IMR-90 (cell line): ENCODE measurements around the gene PRKAR1B. TPM values are rescaled to one million over a fixed set of nuclear protein-coding genes. Genes with fewer than 3 reads are reported as not detected.
A peak's percentile ranks its signal among the peaks of the same experiment; 100 is the strongest.

Experiments
- ATAC-seq: fragments of 200-7000 bp; cut with Tn5 transposase; 2 replicates; pipeline ENCODE4 v1.9.1; 2020; ENCODE audit warnings: low read depth, mild to moderate bottlenecking, moderate library complexity
- BruUV-seq: library from RNA; stranded (reverse); fragments of 400-500 nt; replicated peaks from 2 replicates; lab custom pipeline; 2021; lab: Mats Ljungman, UMichigan
- CTCF ChIA-PET: fragments of 300-600 bp; formaldehyde crosslinking; extraction: SDS; loops from one replicate; lab custom pipeline; 2021; ENCODE audit warnings: antibody characterized with exemption; lab: Yijun Ruan, JAX
- POLR2A ChIA-PET: fragments of 300-600 bp; sonication (Branson Sonifier 250); formaldehyde crosslinking; loops from one replicate; lab custom pipeline; 2022; ENCODE audit warnings: antibody characterized with exemption; ENCODE audit not compliant: unreplicated experiment; lab: Charles Lee
- DNase-seq: peaks from one replicate; pipeline ENCODE4 v3.0.0; 2013
- H2AFZ ChIP-seq: replicated peaks from 2 replicates; pipeline ENCODE3; 2013; ENCODE audit warnings: low read length, mild to moderate bottlenecking; ENCODE audit not compliant: poor library complexity
- H2AK5ac ChIP-seq: 2 replicates; pipeline ENCODE4 v1.6.1; 2013; ENCODE audit warnings: low read depth, low read length, inconsistent platforms
- H2AK9ac ChIP-seq: replicated peaks from 2 replicates; pipeline ENCODE3; 2013; ENCODE audit warnings: mild to moderate bottlenecking, low read depth, low read length, moderate library complexity; ENCODE audit not compliant: poor library complexity
- H2BK120ac ChIP-seq: 2 replicates; pipeline ENCODE4 v1.6.1; 2013; ENCODE audit warnings: low read depth, low read length, inconsistent platforms
- H2BK15ac ChIP-seq: 3 replicates; pipeline ENCODE4 v1.6.1; 2013; ENCODE audit warnings: low read depth, low read length, inconsistent platforms
- H2BK20ac ChIP-seq: 2 replicates; pipeline ENCODE4 v1.6.1; 2013; ENCODE audit warnings: low read depth, mild to moderate bottlenecking, inconsistent platforms, low read length, moderate library complexity
- H2BK5ac ChIP-seq: 2 replicates; pipeline ENCODE4 v1.6.1; 2013; ENCODE audit warnings: mild to moderate bottlenecking, low read depth, low read length, inconsistent platforms; ENCODE audit not compliant: poor library complexity, severe bottlenecking
- H3K14ac ChIP-seq: replicated peaks from 2 replicates; pipeline ENCODE4 v1.6.1; 2013; ENCODE audit warnings: low read depth, low read length, inconsistent platforms
- H3K18ac ChIP-seq: 2 replicates; pipeline ENCODE4 v1.6.1; 2013; ENCODE audit warnings: low read depth, low read length, control low read depth
- H3K23ac ChIP-seq: 2 replicates; pipeline ENCODE4 v1.6.1; 2013; ENCODE audit warnings: low read depth, low read length, inconsistent platforms
- H3K27ac ChIP-seq: 2 replicates; pipeline ENCODE4 v1.5.1; 2013; ENCODE audit warnings: mild to moderate bottlenecking, control low read depth, low read length; ENCODE audit not compliant: insufficient read depth
- H3K27me3 ChIP-seq: 2 replicates; pipeline ENCODE4 v1.6.1; 2013; ENCODE audit warnings: low read length; ENCODE audit not compliant: control insufficient read depth, insufficient read depth
- H3K36me3 ChIP-seq: 2 replicates; pipeline ENCODE4 v1.6.1; 2013; ENCODE audit warnings: low read length, mixed read lengths; ENCODE audit not compliant: control insufficient read depth, insufficient read depth
- H3K4ac ChIP-seq: 2 replicates; pipeline ENCODE4 v1.6.1; 2013; ENCODE audit warnings: low read depth, low read length, inconsistent platforms
- H3K4me1 ChIP-seq: 2 replicates; pipeline ENCODE4 v1.6.1; 2013; ENCODE audit warnings: low read length, mixed read lengths; ENCODE audit not compliant: control insufficient read depth, insufficient read depth
- H3K4me2 ChIP-seq: 2 replicates; pipeline ENCODE4 v1.6.1; 2013; ENCODE audit warnings: low read depth, mild to moderate bottlenecking, control low read depth, low read length, moderate library complexity
- H3K4me3 ChIP-seq: 2 replicates; pipeline ENCODE4 v1.5.1; 2013; ENCODE audit warnings: low read depth, mild to moderate bottlenecking, control low read depth, low read length, moderate library complexity; ENCODE audit not compliant: insufficient read depth
- H3K56ac ChIP-seq: 2 replicates; pipeline ENCODE4 v1.6.1; 2013; ENCODE audit warnings: low read length, inconsistent platforms; ENCODE audit not compliant: insufficient read depth; ENCODE audit errors: extremely low read depth
- H3K79me1 ChIP-seq, 2 experiments: 2 replicates each; pipeline ENCODE4 v1.6.1; 2013; ENCODE audit warnings: low read length in 2 of 2, inconsistent platforms in 1 of 2, low read depth in 1 of 2
- H3K9ac ChIP-seq: 2 replicates; pipeline ENCODE4 v1.6.1; 2013; ENCODE audit warnings: low read depth, low read length, control low read depth
- H3K9me1 ChIP-seq: 2 replicates; pipeline ENCODE4 v1.6.1; 2013; ENCODE audit warnings: low read length, inconsistent platforms; ENCODE audit not compliant: insufficient read depth
- H3K9me3 ChIP-seq: 2 replicates; pipeline ENCODE4 v1.6.1; 2013; ENCODE audit warnings: low read length; ENCODE audit not compliant: control insufficient read depth, insufficient read depth
- H4K20me1 ChIP-seq: 2 replicates; pipeline ENCODE4 v1.6.1; 2013; ENCODE audit warnings: low read length, inconsistent platforms; ENCODE audit not compliant: insufficient read depth
- H4K5ac ChIP-seq: 2 replicates; pipeline ENCODE4 v1.6.1; 2013; ENCODE audit warnings: mild to moderate bottlenecking, low read depth, low read length, control low read depth
- H4K8ac ChIP-seq, 2 experiments: 2 replicates each; pipeline ENCODE4 v1.6.1; 2013; ENCODE audit warnings: low read depth in 2 of 2, low read length in 2 of 2, control low read depth in 1 of 2, inconsistent platforms in 1 of 2
- H4K91ac ChIP-seq: 2 replicates; pipeline ENCODE4 v1.6.1; 2013; ENCODE audit warnings: low read depth, low read length, inconsistent platforms; ENCODE audit not compliant: insufficient read depth
- FOS ChIP-seq: fragments of 150-350 bp; IDR thresholded peaks from 2 replicates; pipeline ENCODE4 v1.6.1; 2016; ENCODE audit warnings: low read depth, low read length
- MAZ ChIP-seq: IDR thresholded peaks from 2 replicates; pipeline ENCODE4 v1.6.1; 2012; ENCODE audit warnings: low read depth, mild to moderate bottlenecking, low read length, improper control_type of control experiment, moderate library complexity, borderline replicate concordance
- MXI1 ChIP-seq: IDR thresholded peaks from 2 replicates; pipeline ENCODE4 v1.6.1; 2012; ENCODE audit warnings: low read depth, mild to moderate bottlenecking, low read length, moderate library complexity, borderline replicate concordance
- POLR2A ChIP-seq: IDR thresholded peaks from 2 replicates; pipeline ENCODE4 v1.6.1; 2012; ENCODE audit warnings: mild to moderate bottlenecking, low read depth, low read length
- SMC3 ChIP-seq: fragments of 150-350 bp; IDR thresholded peaks from 2 replicates; pipeline ENCODE4 v1.6.1; 2016; ENCODE audit warnings: low read depth, mild to moderate bottlenecking, antibody characterized with exemption, low read length, moderate library complexity
- WGBS, 2 experiments: methylation state at CpG; one replicate each; pipeline versions ENCODE4 v1.1.5 to v1.1.7; 2013; ENCODE audit warnings: missing lambda C conversion rate in 2 of 2; ENCODE audit not compliant: insufficient read length in 1 of 2; ENCODE audit errors: extremely low coverage in 2 of 2; 5-methylcytosine and 5-hydroxymethylcytosine counted together
- dilution Hi-C: fragments of 300-500 bp; cut with HindIII; formaldehyde crosslinking; loops from one replicate; pipeline ENCODE4 v1.14.3; 2018; ENCODE audit warnings: low sequenced_read_pairs; ENCODE audit not compliant: unreplicated experiment
- in situ Hi-C: fragments of 300-500 bp; cut with MboI; formaldehyde crosslinking; loops from 3 replicates; pipeline ENCODE4 v1.14.3; 2019; ENCODE audit warnings: low sequenced_read_pairs, inconsistent platforms, mixed read lengths
- intact Hi-C: fragments of 100-400 bp; cut with micrococcal nuclease; formaldehyde crosslinking; loops from 2 replicates; pipeline ENCODE4 v1.10.0; 2022
- polyA plus RNA-seq, 3 experiments: library from polyadenylated mRNA; depleted of rRNA; stranded (reverse); fragments of >200 nt; gene quantifications; 2 replicates each; pipeline ENCODE4 v1.2.3, GENCODE V29; 2012; ENCODE audit warnings: low replicate concordance in 1 of 3
- total RNA-seq: library from RNA; depleted of rRNA; stranded (reverse); fragments of >200 nt; gene quantifications from 2 replicates; pipeline ENCODE4 v1.2.3, GENCODE V29; 2012

PRKAR1B gene
- total and polyA plus RNA-seq, 2 of the 4 experiments (the other 2 are of a cell fraction): 15.2 to 20.2 TPM

- H3K9ac ChIP-seq: peak overlapping the region; percentile 9
- H2BK120ac ChIP-seq: peak overlapping the region; percentile 99
- no peaks in the 10 kb centered on the region for H3K27me3 ChIP-seq
- H2AK5ac ChIP-seq: peak overlapping the region; percentile 98
- H3K18ac ChIP-seq: peak overlapping the region; percentile 17
- H3K4me1 ChIP-seq: peaks cover 34% of the 10 kb centered on the region
- no peak for TF ChIP-seq POLR2A
- TF ChIP-seq MXI1: 0 out of 2 replicates have a peak, but pooled peaks have one; percentile 18
- TF ChIP-seq FOS: peak; percentile 91
- TF ChIP-seq MAZ: peak; percentile 72
- no peak for TF ChIP-seq SMC3
- 3% methylated on average over 6 of the region's 27 CpGs; no CpG with 5 or more reads in 1 of the 2 experiments for WGBS, 2 experiments
- peak overlapping the region; percentile 83 for H2AK9ac ChIP-seq
- peak overlapping the region; percentile 95 for H2BK20ac ChIP-seq
- in situ Hi-C loops: no loop called here
- ATAC-seq (peak; percentile 72), DNase-seq (peak; percentile 91)
- no peaks in the 10 kb centered on the region for H3K36me3 ChIP-seq
- H3K9me3 ChIP-seq: no peaks in the 10 kb centered on the region
- H3K4me2 ChIP-seq: no peak overlapping the region
- intact Hi-C loops: no loop called here
- peak overlapping the region; percentile 77 for H2BK5ac ChIP-seq
- no TSS peak for BruUV-seq
- peak overlapping the region; percentile 96 for H4K91ac ChIP-seq
- H4K5ac ChIP-seq: peak overlapping the region; percentile 21
- H3K9me1 ChIP-seq: peaks cover 22% of the 10 kb centered on the region
- H3K14ac ChIP-seq: peak overlapping the region; percentile 95
- H4K20me1 ChIP-seq: no peaks in the 10 kb centered on the region
- H3K56ac ChIP-seq: peak overlapping the region; percentile 66
- dilution Hi-C loops: no loop called here
- peak overlapping the region; percentile 99 for H3K4ac ChIP-seq
- H2AFZ ChIP-seq: peak overlapping the region; percentile 91
- H4K8ac ChIP-seq: peak overlapping the region; percentile 81 to 82
- peak overlapping the region; percentile 24 for H3K27ac ChIP-seq
- CTCF ChIA-PET: interaction anchor here (0.9 kb wide), 1 partner anchor 23 kb away, joined by 3 read pairs; the partner anchor contains the start of gene PDGFA
- H3K4me3 ChIP-seq: no peak overlapping the region
- POLR2A ChIA-PET: no interaction called here
- peak overlapping the region; percentile 97 for H2BK15ac ChIP-seq
- H3K23ac ChIP-seq: peak overlapping the region; percentile 95
- H3K79me1 ChIP-seq: 0 out of 4 replicates have a peak, but pooled peaks cover 0 to 6% of the 10 kb centered on the region in 2 experiments
Measured at GRCh38 chr7:542713-543500, 184.2 kb downstream of the PRKAR1B start.
